GM23338 (cell line): ENCODE measurements around the gene COPE. TPM values are rescaled to one million over a fixed set of nuclear protein-coding genes. Genes with fewer than 3 reads are reported as not detected.

ENCODE experiments used
- ATAC-seq: fragments of 200-7000 bp; cut with Tn5 transposase; 3 replicates; pipeline ENCODE4 v1.9.1; 2020
- DNase-seq: peaks from one replicate; pipeline ENCODE4 v3.0.0-alpha.2; 2015; ENCODE audit warnings: low spot score
- H2AFZ ChIP-seq: fragments of 200-600 bp; sonication (generic); 2 replicates; pipeline ENCODE4 v1.8.0; 2016; ENCODE audit warnings: antibody characterized with exemption, mild to moderate bottlenecking, moderate library complexity
- H3F3A ChIP-seq: fragments of 200-600 bp; sonication (generic); replicated peaks from 2 replicates; pipeline ENCODE4 v1.8.0; 2017; ENCODE audit warnings: antibody characterized with exemption, mixed run types, low read depth
- H3K27ac ChIP-seq: fragments of 200-600 bp; sonication (generic); 2 replicates; pipeline ENCODE4 v1.6.1; 2016; ENCODE audit warnings: low read depth
- H3K27me3 ChIP-seq: fragments of 200-600 bp; sonication (generic); 2 replicates; pipeline ENCODE4 v1.8.0; 2016; ENCODE audit warnings: mild to moderate bottlenecking, mixed run types, moderate library complexity; ENCODE audit not compliant: insufficient read depth
- H3K36me3 ChIP-seq: fragments of 200-600 bp; sonication (generic); 2 replicates; pipeline ENCODE4 v1.8.0; 2016; ENCODE audit warnings: mild to moderate bottlenecking; ENCODE audit not compliant: insufficient read depth
- H3K4me1 ChIP-seq: fragments of 200-600 bp; sonication (generic); 2 replicates; pipeline ENCODE4 v1.8.0; 2016; ENCODE audit warnings: mild to moderate bottlenecking, moderate library complexity; ENCODE audit not compliant: insufficient read depth
- H3K4me2 ChIP-seq: fragments of 200-600 bp; sonication (generic); 2 replicates; pipeline ENCODE4 v1.7.1; 2017; ENCODE audit warnings: mixed run types
- H3K4me3 ChIP-seq: fragments of 200-600 bp; sonication (generic); 2 replicates; pipeline ENCODE4 v1.6.1; 2016; ENCODE audit warnings: mixed run types
- H3K79me2 ChIP-seq: fragments of 200-600 bp; sonication (generic); replicated peaks from 2 replicates; pipeline ENCODE4 v1.8.0; 2017; ENCODE audit warnings: mild to moderate bottlenecking; ENCODE audit not compliant: insufficient read depth
- H3K9me2 ChIP-seq: fragments of 200-600 bp; sonication (generic); 2 replicates; pipeline ENCODE4 v1.8.0; 2017; ENCODE audit not compliant: insufficient read depth
- H4K20me1 ChIP-seq: fragments of 200-600 bp; sonication (generic); replicated peaks from 2 replicates; pipeline ENCODE4 v1.8.0; 2017; ENCODE audit warnings: mild to moderate bottlenecking; ENCODE audit not compliant: insufficient read depth
- H3K27ac Mint-ChIP-seq: 2 replicates; pipeline ENCODE4 v1.8.0; 2020; ENCODE audit warnings: inconsistent platforms, mild to moderate bottlenecking, moderate library complexity, mixed read lengths
- H3K27me3 Mint-ChIP-seq: 3 replicates; pipeline ENCODE4 v1.8.0; 2022; ENCODE audit warnings: low read depth, mild to moderate bottlenecking, moderate library complexity, mixed read lengths, inconsistent platforms; ENCODE audit not compliant: insufficient read depth, poor library complexity
- H3K36me3 Mint-ChIP-seq: 3 replicates; pipeline ENCODE4 v1.8.0; 2021; ENCODE audit warnings: low read depth, mild to moderate bottlenecking, inconsistent platforms, moderate library complexity, mixed read lengths
- H3K4me1 Mint-ChIP-seq: 3 replicates; pipeline ENCODE4 v1.8.0; 2020; ENCODE audit warnings: mild to moderate bottlenecking, inconsistent platforms, mixed read lengths
- H3K4me3 Mint-ChIP-seq: 3 replicates; pipeline ENCODE4 v1.8.0; 2021; ENCODE audit warnings: moderate library complexity, mild to moderate bottlenecking, inconsistent platforms, mixed read lengths
- H3K9me3 Mint-ChIP-seq: 3 replicates; pipeline ENCODE4 v1.8.0; 2020; ENCODE audit warnings: moderate library complexity, mild to moderate bottlenecking, inconsistent platforms, mixed read lengths
- CREB1 ChIP-seq: fragments of 250-450 bp; sonication (Bioruptor Pico); IDR thresholded peaks from 2 replicates; pipeline ENCODE4 v1.5.0; 2020; ENCODE audit warnings: low read depth, mild to moderate bottlenecking, moderate library complexity
- CTCF ChIP-seq, 2 experiments: fragments of 200-600 bp in 1 of 2; sonication (generic) in 1 of 2; conservative IDR thresholded peaks; 2 replicates each; pipeline versions ENCODE4 v1.5.1 to v1.6.1; 2016 to 2017; ENCODE audit warnings: antibody characterized with exemption in 2 of 2, low read depth in 2 of 2, mild to moderate bottlenecking in 2 of 2, moderate library complexity in 1 of 2
- EZH2 ChIP-seq: fragments of 200-600 bp; sonication (generic); IDR thresholded peaks from one replicate; pipeline ENCODE4 v1.8.0; 2017; ENCODE audit warnings: antibody characterized with exemption, mild to moderate bottlenecking, low read depth; ENCODE audit not compliant: unreplicated experiment
- EZH2phosphoT487 ChIP-seq: fragments of 200-600 bp; sonication (generic); IDR thresholded peaks from one replicate; pipeline ENCODE4 v1.8.1; 2018; ENCODE audit warnings: antibody characterized with exemption; ENCODE audit not compliant: unreplicated experiment
- JUNB ChIP-seq: IDR thresholded peaks from one replicate; pipeline ENCODE4 v1.6.1; 2016; ENCODE audit warnings: antibody characterized with exemption; ENCODE audit not compliant: unreplicated experiment
- NANOG ChIP-seq: IDR thresholded peaks from 2 replicates; pipeline ENCODE4 v1.6.1; 2016; ENCODE audit warnings: antibody characterized with exemption, borderline replicate concordance
- POLR2AphosphoS5 ChIP-seq: IDR thresholded peaks from 2 replicates; pipeline ENCODE4 v1.6.1; 2016; ENCODE audit warnings: antibody characterized with exemption, low read depth
- STAT1 ChIP-seq: IDR thresholded peaks from one replicate; pipeline ENCODE4 v1.6.1; 2016; ENCODE audit warnings: antibody characterized with exemption; ENCODE audit not compliant: unreplicated experiment
- ZNF114 ChIP-seq: fragments of 250-450 bp; sonication (Bioruptor Pico); IDR thresholded peaks from 2 replicates; pipeline ENCODE4 v1.5.0; 2020; ENCODE audit warnings: mild to moderate bottlenecking, moderate library complexity
- ZNF331 ChIP-seq: fragments of 250-450 bp; sonication (Bioruptor Pico); IDR thresholded peaks from 2 replicates; pipeline ENCODE4 v1.5.0; 2020; ENCODE audit warnings: low read depth, mild to moderate bottlenecking, moderate library complexity
- ZNF462 ChIP-seq: fragments of 250-450 bp; sonication (Bioruptor Pico); IDR thresholded peaks from 2 replicates; pipeline ENCODE4 v1.5.0; 2020; ENCODE audit warnings: mild to moderate bottlenecking, moderate library complexity
- polyA plus RNA-seq: library from polyadenylated mRNA; unstranded; fragments of >200 nt; fragmentation: Nextera tagmentation; extraction: Ambion mirVana; gene quantifications from 2 replicates; pipeline ENCODE4 v1.2.1, GENCODE V29; 2016
- total RNA-seq: library from RNA; depleted of rRNA; stranded (reverse); fragments of >200 nt; shearing (Covaris generic); gene quantifications from 2 replicates; pipeline ENCODE4 v1.2.3, GENCODE V29; 2014
- TF ChIP-seq, protein P1 (sequence below): IDR thresholded peaks from one replicate; pipeline ENCODE4 v1.6.1; 2018; ENCODE audit warnings: antibody characterized with exemption; ENCODE audit not compliant: unreplicated experiment
- TF ChIP-seq, protein P2 (sequence below): IDR thresholded peaks from 2 replicates; pipeline ENCODE4 v1.6.1; 2016; ENCODE audit warnings: antibody characterized with exemption

Gene COPE
- total and polyA plus RNA-seq, 2 experiments from 2014 or later: 263 TPM

GRCh38 chr19:18964121-18964520 lies 44.9 kb upstream of the COPE start:
- Mint-ChIP-seq H3K4me3 (no peak overlapping the region), H3K4me1 (peaks cover 8% of the 10 kb centered on the region), H3K9me3 (peaks cover 3% of the 10 kb centered on the region; the same call in 2 of the 3 replicates), H3K27ac (no peak overlapping the region), H3K27me3 (peaks cover 15% of the 10 kb centered on the region), H3K36me3 (no peaks in the 10 kb centered on the region)
- H3K27ac ChIP-seq: no peak overlapping the region
- H3K27me3 ChIP-seq: no peaks in the 10 kb centered on the region
- H2AFZ ChIP-seq: no peak overlapping the region
- H3K4me1 ChIP-seq: peaks cover 3% of the 10 kb centered on the region
- H3K36me3 ChIP-seq: no peaks in the 10 kb centered on the region
- no peaks in the 10 kb centered on the region for H4K20me1 ChIP-seq
- ATAC-seq: no peak
- no peak overlapping the region for H3K4me2 ChIP-seq
- no peak overlapping the region for H3K4me3 ChIP-seq
- H3F3A ChIP-seq: peaks cover 7% of the 10 kb centered on the region; the same call in 1 of the 2 replicates
- DNase-seq: no peak
- no peaks in the 10 kb centered on the region for H3K9me2 ChIP-seq
- TF ChIP-seq EZH2 (no peak), ZNF331 (no peak), JUNB (no peak), NANOG (no peak), CREB1 (CRISPR knock-in tag) (no peak), EZH2phosphoT487 (no peak), ZNF114 (CRISPR knock-in tag) (no peak), ZNF462 (CRISPR knock-in tag) (no peak), POLR2AphosphoS5 (no peak), STAT1 (no peak), CTCF (conservative IDR thresholded peaks at IDR 0.05; ENCODE audit: low read depth in 2 of 2) (no peak)
- TF ChIP-seq, protein P1, sequence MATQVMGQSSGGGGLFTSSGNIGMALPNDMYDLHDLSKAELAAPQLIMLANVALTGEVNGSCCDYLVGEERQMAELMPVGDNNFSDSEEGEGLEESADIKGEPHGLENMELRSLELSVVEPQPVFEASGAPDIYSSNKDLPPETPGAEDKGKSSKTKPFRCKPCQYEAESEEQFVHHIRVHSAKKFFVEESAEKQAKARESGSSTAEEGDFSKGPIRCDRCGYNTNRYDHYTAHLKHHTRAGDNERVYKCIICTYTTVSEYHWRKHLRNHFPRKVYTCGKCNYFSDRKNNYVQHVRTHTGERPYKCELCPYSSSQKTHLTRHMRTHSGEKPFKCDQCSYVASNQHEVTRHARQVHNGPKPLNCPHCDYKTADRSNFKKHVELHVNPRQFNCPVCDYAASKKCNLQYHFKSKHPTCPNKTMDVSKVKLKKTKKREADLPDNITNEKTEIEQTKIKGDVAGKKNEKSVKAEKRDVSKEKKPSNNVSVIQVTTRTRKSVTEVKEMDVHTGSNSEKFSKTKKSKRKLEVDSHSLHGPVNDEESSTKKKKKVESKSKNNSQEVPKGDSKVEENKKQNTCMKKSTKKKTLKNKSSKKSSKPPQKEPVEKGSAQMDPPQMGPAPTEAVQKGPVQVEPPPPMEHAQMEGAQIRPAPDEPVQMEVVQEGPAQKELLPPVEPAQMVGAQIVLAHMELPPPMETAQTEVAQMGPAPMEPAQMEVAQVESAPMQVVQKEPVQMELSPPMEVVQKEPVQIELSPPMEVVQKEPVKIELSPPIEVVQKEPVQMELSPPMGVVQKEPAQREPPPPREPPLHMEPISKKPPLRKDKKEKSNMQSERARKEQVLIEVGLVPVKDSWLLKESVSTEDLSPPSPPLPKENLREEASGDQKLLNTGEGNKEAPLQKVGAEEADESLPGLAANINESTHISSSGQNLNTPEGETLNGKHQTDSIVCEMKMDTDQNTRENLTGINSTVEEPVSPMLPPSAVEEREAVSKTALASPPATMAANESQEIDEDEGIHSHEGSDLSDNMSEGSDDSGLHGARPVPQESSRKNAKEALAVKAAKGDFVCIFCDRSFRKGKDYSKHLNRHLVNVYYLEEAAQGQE: no peak
- TF ChIP-seq, protein P2, sequence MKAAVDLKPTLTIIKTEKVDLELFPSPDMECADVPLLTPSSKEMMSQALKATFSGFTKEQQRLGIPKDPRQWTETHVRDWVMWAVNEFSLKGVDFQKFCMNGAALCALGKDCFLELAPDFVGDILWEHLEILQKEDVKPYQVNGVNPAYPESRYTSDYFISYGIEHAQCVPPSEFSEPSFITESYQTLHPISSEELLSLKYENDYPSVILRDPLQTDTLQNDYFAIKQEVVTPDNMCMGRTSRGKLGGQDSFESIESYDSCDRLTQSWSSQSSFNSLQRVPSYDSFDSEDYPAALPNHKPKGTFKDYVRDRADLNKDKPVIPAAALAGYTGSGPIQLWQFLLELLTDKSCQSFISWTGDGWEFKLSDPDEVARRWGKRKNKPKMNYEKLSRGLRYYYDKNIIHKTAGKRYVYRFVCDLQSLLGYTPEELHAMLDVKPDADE: no peak
- H3K79me2 ChIP-seq: no peaks in the 10 kb centered on the region
